Measurements from ENCODE around the gene DOCK6. TPM values are rescaled to one million over a fixed set of nuclear protein-coding genes. Genes with fewer than 3 reads are reported as not detected.

DOCK6 gene
- total RNA-seq, 1 donor from 2014 or later: 10.1 TPM

DNA sequence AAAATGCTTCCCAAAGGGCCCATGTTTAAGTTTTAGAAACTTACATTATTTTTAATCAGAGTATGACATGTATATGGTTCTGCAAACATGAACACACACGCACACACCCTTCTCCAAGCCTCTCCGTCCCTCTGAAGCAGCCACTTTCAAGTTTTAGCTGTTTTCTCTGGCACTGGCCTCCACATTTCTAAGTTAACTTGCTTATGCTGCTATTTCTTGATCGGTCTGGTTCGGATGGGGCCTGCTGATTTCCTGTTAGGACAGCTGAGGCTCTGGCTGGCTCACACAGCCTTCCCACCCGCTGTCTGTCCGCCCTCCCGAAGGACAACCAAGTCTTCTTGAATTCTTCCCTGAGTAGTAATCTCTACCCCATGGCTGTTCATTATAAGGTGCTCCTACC, 111.1 kb downstream of the DOCK6 start:
- DNase-seq (ENCODE audit: low read depth): peak; percentile 51

Other genes with a start within 250 kb of the DOCK6 start
- gene LDLR, start 173.1 kb downstream of the DOCK6 start, total RNA-seq: 80.0 and 152 TPM in 2 replicates
- gene SPC24, start 106.7 kb downstream of the DOCK6 start, total RNA-seq: 2.4 and 2.5 TPM in 2 replicates
- gene KANK2, start 65.0 kb downstream of the DOCK6 start, total RNA-seq: 317 and 438 TPM in 2 replicates
- gene ANGPTL8, start 22.9 kb downstream of the DOCK6 start, total RNA-seq: not detected in 2 replicates
- gene TSPAN16, start 33.6 kb upstream of the DOCK6 start, total RNA-seq: not detected in 2 replicates
- gene RAB3D, start 77.1 kb upstream of the DOCK6 start, total RNA-seq: 0.32 and 0.47 TPM in 2 replicates
- 256 and 374 TPM in 2 replicates for gene TMEM205, start 83.7 kb upstream of the DOCK6 start, total RNA-seq
- gene CCDC159, start 84.0 kb upstream of the DOCK6 start, total RNA-seq: 3.5 and 4.4 TPM in 2 replicates
- 21.5 and 35.3 TPM in 2 replicates for gene PLPPR2, start 92.9 kb upstream of the DOCK6 start, total RNA-seq
- 0.86 and 1.7 TPM in 2 replicates for gene SWSAP1, start 112.1 kb upstream of the DOCK6 start, total RNA-seq
- 3.4 and 3.8 TPM in 2 replicates for gene EPOR, start 121.8 kb upstream of the DOCK6 start, total RNA-seq
- 0.72 and 2.3 TPM in 2 replicates for gene RGL3, start 156.8 kb upstream of the DOCK6 start, total RNA-seq
- gene ODAD3, start 172.6 kb upstream of the DOCK6 start, total RNA-seq: 0.10 and 0.32 TPM in 2 replicates
- 93.8 and 118 TPM in 2 replicates for gene PRKCSH, start 173.1 kb upstream of the DOCK6 start, total RNA-seq
- gene ELAVL3, start 218.5 kb upstream of the DOCK6 start, total RNA-seq: not detected in 2 replicates
- 5.0 and 5.9 TPM in 2 replicates for gene ZNF653, start 243.3 kb upstream of the DOCK6 start, total RNA-seq

Data from myocyte (in vitro differentiated cells).